Type B pancreatic cell (in vitro differentiated cells): ENCODE results near the gene ZFP28. TPM values are rescaled to one million over a fixed set of nuclear protein-coding genes. Genes with fewer than 3 reads are reported as not detected.

Experiments used
- DNase-seq: peaks from one replicate; pipeline ENCODE4 v3.0.0; 2021; ENCODE audit warnings: mixed read lengths; ENCODE audit not compliant: unreplicated experiment; ENCODE audit errors: extremely low spot score
- H3K27ac Mint-ChIP-seq: 2 replicates; pipeline ENCODE4 v1.8.0; 2021; ENCODE audit warnings: mild to moderate bottlenecking, mixed read lengths
- H3K27me3 Mint-ChIP-seq: 2 replicates; pipeline ENCODE4 v1.8.0; 2021; ENCODE audit warnings: mixed read lengths
- H3K36me3 Mint-ChIP-seq: 2 replicates; pipeline ENCODE4 v1.8.0; 2021; ENCODE audit warnings: mixed read lengths
- H3K4me1 Mint-ChIP-seq: one replicate; pipeline ENCODE4 v1.8.0; 2021; ENCODE audit warnings: mixed read lengths; ENCODE audit not compliant: unreplicated experiment
- H3K4me3 Mint-ChIP-seq: 2 replicates; pipeline ENCODE4 v1.8.0; 2021; ENCODE audit warnings: mild to moderate bottlenecking, mixed read lengths
- H3K9me3 Mint-ChIP-seq: 2 replicates; pipeline ENCODE4 v1.8.0; 2021; ENCODE audit warnings: mixed read lengths
- total RNA-seq: library from RNA; stranded (reverse); gene quantifications from 2 replicates; pipeline ENCODE4 v1.2.1, GENCODE V29; 2021; ENCODE audit warnings: low replicate concordance
- TF ChIP-seq, protein P1 (sequence below): fragments of 200-600 bp; sonication (generic); conservative IDR thresholded peaks from 2 replicates; pipeline ENCODE4 v1.5.0; 2021; ENCODE audit warnings: antibody characterized with exemption, mild to moderate bottlenecking

Gene ZFP28
- total RNA-seq, 1 donor from 2014 or later: 7.2 TPM

DNA sequence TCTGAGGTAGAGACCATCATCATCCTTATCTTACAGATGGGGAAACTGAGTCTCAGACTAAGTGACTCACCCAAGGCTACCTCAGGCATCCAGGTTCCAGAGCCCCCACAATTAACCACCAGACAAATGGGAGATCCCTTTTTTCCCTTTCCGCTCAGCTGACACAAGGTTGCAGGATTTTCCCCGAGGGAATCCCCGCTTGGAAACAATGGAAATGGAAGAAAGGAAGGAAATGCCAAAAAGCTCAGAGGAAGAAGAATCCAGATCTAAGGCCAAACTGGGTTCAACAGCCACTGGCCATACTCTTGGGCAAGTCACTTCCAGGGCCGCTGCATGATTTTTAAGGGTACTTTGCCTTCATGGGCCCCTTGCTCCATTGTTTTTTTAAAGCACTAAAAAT is 57.9 kb downstream of the ZFP28 start:
- TF ChIP-seq, protein P1, sequence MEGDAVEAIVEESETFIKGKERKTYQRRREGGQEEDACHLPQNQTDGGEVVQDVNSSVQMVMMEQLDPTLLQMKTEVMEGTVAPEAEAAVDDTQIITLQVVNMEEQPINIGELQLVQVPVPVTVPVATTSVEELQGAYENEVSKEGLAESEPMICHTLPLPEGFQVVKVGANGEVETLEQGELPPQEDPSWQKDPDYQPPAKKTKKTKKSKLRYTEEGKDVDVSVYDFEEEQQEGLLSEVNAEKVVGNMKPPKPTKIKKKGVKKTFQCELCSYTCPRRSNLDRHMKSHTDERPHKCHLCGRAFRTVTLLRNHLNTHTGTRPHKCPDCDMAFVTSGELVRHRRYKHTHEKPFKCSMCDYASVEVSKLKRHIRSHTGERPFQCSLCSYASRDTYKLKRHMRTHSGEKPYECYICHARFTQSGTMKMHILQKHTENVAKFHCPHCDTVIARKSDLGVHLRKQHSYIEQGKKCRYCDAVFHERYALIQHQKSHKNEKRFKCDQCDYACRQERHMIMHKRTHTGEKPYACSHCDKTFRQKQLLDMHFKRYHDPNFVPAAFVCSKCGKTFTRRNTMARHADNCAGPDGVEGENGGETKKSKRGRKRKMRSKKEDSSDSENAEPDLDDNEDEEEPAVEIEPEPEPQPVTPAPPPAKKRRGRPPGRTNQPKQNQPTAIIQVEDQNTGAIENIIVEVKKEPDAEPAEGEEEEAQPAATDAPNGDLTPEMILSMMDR: no peak
- no peak for DNase-seq
- Mint-ChIP-seq H3K4me3 (peak overlapping the region; percentile 94), H3K27me3 (no peaks in the 10 kb centered on the region), H3K9me3 (peaks cover 10% of the 10 kb centered on the region), H3K4me1 (peaks cover 8% of the 10 kb centered on the region), H3K36me3 (peaks cover 43% of the 10 kb centered on the region), H3K27ac (no peak overlapping the region)

DNA sequence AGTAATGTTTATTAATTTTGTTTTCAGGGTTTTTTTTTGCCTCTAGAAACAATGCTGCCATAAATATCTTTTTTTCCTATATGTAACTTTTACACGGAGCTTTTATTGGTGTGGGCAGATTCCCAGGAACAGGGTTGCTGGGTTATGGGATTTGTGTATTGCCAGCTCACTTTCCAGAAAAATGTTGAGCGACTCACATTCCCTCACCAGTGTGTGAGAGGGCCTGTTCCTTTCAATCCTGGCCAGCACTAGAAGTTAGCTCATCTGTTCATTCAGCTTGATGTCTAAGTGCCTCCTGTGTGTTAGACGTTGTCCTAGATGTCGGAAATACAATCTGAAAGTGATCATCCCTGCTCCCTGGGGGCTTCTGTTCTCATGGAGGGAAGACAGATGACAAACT is 58.9 kb downstream of the ZFP28 start:
- peaks cover 8% of the 10 kb centered on the region for H3K4me1 Mint-ChIP-seq
- peaks cover 53% of the 10 kb centered on the region for H3K36me3 Mint-ChIP-seq
- no peak for DNase-seq
- peaks cover 15% of the 10 kb centered on the region for H3K9me3 Mint-ChIP-seq
- no peaks in the 10 kb centered on the region for H3K27me3 Mint-ChIP-seq
- TF ChIP-seq, protein P1: no peak
- no peak overlapping the region for H3K27ac Mint-ChIP-seq
- H3K4me3 Mint-ChIP-seq: no peak overlapping the region

DNA sequence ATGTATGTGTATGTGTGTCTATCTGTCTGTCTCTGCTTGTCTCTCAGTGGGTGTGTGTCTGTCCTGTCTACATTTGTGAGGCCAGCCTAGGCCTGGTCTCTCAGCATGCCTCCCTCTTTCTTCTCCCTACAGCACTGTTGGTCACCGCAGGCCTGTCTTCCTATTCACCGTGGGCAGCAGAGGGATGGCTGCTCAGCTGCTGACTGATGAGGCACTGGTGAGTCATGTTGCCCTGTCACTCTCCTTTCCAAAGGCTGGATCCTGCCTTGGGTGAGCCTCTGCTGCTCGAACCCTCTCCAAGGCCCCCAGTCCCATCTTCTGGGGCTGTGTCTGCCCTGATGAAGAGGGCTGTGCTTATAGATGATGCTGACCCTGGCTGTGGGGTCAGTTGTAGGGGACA is 62.6 kb downstream of the ZFP28 start:
- peaks cover 65% of the 10 kb centered on the region for H3K36me3 Mint-ChIP-seq
- no peak for DNase-seq
- no peaks in the 10 kb centered on the region for H3K27me3 Mint-ChIP-seq
- H3K27ac Mint-ChIP-seq: no peak overlapping the region
- peaks cover 27% of the 10 kb centered on the region for H3K9me3 Mint-ChIP-seq
- no peaks in the 10 kb centered on the region for H3K4me1 Mint-ChIP-seq
- H3K4me3 Mint-ChIP-seq: no peak overlapping the region
- TF ChIP-seq, protein P1: no peak

DNA sequence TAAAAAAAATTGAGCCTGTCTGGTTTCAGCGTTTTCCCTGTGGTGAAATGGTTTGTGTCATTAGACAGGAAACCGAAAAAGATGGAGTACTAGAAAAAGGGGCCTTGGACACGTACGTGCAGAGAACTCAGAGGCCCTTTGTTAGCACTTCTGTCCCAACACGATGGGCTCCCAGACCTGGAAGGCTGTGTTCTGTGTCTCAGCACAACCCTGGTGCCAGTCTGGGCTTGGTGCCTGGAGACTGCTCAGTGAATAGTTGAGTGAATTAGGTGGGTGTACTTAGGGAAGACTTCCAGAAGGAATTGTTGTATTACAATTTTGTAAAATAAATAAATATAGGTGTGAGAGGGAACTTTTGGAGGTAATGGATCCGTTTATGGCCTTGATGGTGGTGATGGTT is 65.1 kb downstream of the ZFP28 start:
- DNase-seq: no peak
- Mint-ChIP-seq H3K36me3 (peaks cover 68% of the 10 kb centered on the region), H3K27me3 (no peaks in the 10 kb centered on the region), H3K9me3 (peaks cover 28% of the 10 kb centered on the region), H3K4me3 (no peak overlapping the region), H3K4me1 (no peaks in the 10 kb centered on the region), H3K27ac (no peak overlapping the region)
- TF ChIP-seq, protein P1: no peak

Other genes with a start within 250 kb of the ZFP28 start
- gene ZSCAN5A, start 224.1 kb upstream of the ZFP28 start, total RNA-seq: 13.4 and 16.3 TPM in 2 replicates
- 3.7 TPM in 2 replicates for gene ZNF582, start 145.4 kb upstream of the ZFP28 start, total RNA-seq
- gene ZNF583, start 134.6 kb upstream of the ZFP28 start, total RNA-seq: 5.8 and 11.5 TPM in 2 replicates
- gene ZNF667, start 61.6 kb upstream of the ZFP28 start, total RNA-seq: 0.10 TPM in 1 of 2 replicates, not detected in the other
- 0.05 TPM in 1 of 2 replicates, not detected in the other for gene ZNF471, start 31.1 kb upstream of the ZFP28 start, total RNA-seq
- gene ZNF470, start 28.5 kb downstream of the ZFP28 start, total RNA-seq: 5.1 and 6.5 TPM in 2 replicates
- gene ZNF71, start 56.4 kb downstream of the ZFP28 start, total RNA-seq: 10.4 and 15.8 TPM in 2 replicates
- gene SMIM17, start 104.2 kb downstream of the ZFP28 start, total RNA-seq: 0.43 and 1.1 TPM in 2 replicates
- gene ZNF835, start 132.8 kb downstream of the ZFP28 start, total RNA-seq: 0.12 and 0.74 TPM in 2 replicates